BLaER1 (cell line): Measurements from ENCODE around the gene C1S.
"Not testable (repeated sequence)": the region's sequence is repeated elsewhere in the genome, so short reads cannot be mapped to it uniquely, and the experiment has no call there.

Experiments used
- H3K27ac ChIP-seq: shearing (Covaris generic); formaldehyde crosslinking; 2 replicates; pipeline ENCODE4 v1.8.1; 2022
- H3K27me3 ChIP-seq: shearing (Covaris generic); formaldehyde crosslinking; 2 replicates; pipeline ENCODE4 v1.8.1; 2022
- H3K36me3 ChIP-seq: shearing (Covaris generic); formaldehyde crosslinking; 2 replicates; pipeline ENCODE4 v1.8.1; 2022
- H3K4me1 ChIP-seq: shearing (Covaris generic); formaldehyde crosslinking; 2 replicates; pipeline ENCODE4 v1.8.1; 2022
- H3K4me2 ChIP-seq: shearing (Covaris generic); formaldehyde crosslinking; 2 replicates; pipeline ENCODE4 v1.8.1; 2022
- H3K4me3 ChIP-seq: shearing (Covaris generic); formaldehyde crosslinking; 2 replicates; pipeline ENCODE4 v1.8.1; 2022
- H3K9ac ChIP-seq: shearing (Covaris generic); formaldehyde crosslinking; 2 replicates; pipeline ENCODE4 v1.8.1; 2022
- H3K9me3 ChIP-seq: shearing (Covaris generic); formaldehyde crosslinking; 2 replicates; pipeline ENCODE4 v1.8.1; 2022
- H4K20me1 ChIP-seq: shearing (Covaris generic); formaldehyde crosslinking; 2 replicates; pipeline ENCODE4 v1.8.1; 2022
- Cebpa-rat ChIP-seq: shearing (Covaris generic); IDR thresholded peaks from 2 replicates; pipeline ENCODE4 v1.8.1; 2022

Gene C1S

DNA sequence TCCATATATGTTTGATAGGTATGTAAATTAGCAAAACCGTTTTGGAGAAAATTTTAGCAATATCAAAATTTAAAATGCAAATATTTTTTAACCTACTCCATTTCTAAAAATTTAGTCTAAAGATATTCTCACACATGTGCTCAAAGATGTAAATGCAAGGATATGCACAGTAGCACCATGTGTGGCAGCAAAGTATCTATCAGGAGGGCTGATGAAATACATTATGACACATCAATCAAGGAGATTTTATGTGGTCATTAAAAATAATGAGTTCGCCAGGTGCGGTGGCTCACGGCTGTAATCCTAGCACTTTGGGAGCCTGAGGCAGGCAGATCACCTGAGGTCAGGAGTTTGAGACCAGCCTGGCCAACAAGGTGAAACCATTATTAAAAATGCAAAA is 39.7 kb downstream of the C1S start:
- Histone ChIP-seq H3K9me3 (peaks cover 4% of the 10 kb centered on the region), H3K4me3 (no peak overlapping the region), H3K9ac (no peak overlapping the region), H4K20me1 (no peaks in the 10 kb centered on the region), H3K27me3 (no peaks in the 10 kb centered on the region), H3K4me1 (no peaks in the 10 kb centered on the region), H3K4me2 (no peak overlapping the region), H3K27ac (no peak overlapping the region), H3K36me3 (peaks cover 27% of the 10 kb centered on the region)
- no peak for TF ChIP-seq Cebpa-rat

DNA sequence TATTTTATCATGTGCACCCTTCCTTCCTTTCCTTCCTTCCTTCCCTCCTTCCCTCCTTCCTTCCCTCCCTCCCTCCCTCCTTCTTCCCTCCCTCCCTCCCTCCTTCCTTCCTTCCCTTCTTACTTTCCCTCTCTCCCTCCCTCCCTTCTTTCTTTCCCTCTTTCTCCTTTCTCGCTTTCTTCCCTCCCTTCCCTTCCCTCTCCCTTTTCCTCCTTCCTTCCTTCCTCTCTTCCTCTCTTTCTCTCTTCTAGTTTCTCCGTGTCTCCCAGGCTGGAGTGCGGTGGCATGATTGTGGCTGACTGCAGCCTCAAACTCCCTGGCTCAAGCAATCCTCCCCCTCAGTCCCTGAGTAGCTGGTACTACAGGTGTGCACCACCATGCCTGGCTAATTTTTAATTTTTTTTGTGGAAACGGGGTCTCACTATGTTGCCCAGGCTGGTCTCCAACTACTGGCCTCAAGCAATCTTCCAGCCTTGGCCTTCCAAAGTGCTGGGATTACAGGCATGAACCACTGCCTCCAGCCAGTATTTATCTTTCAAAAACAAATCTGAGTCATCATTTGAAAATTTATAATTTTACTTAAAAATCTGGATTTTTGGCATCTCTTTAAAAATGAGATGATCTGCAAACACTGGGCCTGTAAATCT is 40.7 kb downstream of the C1S start:
- peaks cover 14% of the 10 kb centered on the region for H3K9me3 ChIP-seq
- H3K4me1 ChIP-seq, result no peaks in the 10 kb centered on the region
- H3K9ac ChIP-seq, result no peak overlapping the region
- no peak for TF ChIP-seq Cebpa-rat
- H3K27me3 ChIP-seq, result no peaks in the 10 kb centered on the region
- H4K20me1 ChIP-seq, result no peaks in the 10 kb centered on the region
- H3K27ac ChIP-seq, result no peak overlapping the region
- no peak overlapping the region for H3K4me2 ChIP-seq
- peaks cover 29% of the 10 kb centered on the region for H3K36me3 ChIP-seq
- no peak overlapping the region for H3K4me3 ChIP-seq

DNA sequence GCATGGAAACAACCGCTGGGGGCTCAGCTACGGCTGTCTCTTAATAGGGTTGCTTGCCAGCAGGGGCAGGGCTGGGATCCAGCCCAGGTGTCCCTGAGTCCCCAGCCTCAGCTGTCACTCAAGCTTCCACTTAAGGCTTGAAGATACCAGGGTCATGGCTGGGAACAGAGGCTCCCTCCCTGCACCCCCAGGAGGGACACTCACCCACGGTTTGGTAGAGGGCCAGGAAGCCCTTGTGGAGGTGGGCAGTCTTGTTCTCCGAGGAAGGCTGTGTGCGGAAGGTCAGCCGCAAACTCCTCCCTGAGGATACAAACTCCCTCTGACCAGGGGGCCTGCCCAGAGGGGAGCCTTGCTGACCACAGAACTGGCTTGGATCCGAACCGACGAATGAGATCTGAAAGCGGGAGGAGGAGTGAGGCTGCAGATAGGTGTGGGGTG is 41.2 kb downstream of the C1S start:
- Histone ChIP-seq H3K27ac (no peak overlapping the region), H3K4me3 (no peak overlapping the region), H3K9ac (no peak overlapping the region), H3K4me2 (no peak overlapping the region), H4K20me1 (no peaks in the 10 kb centered on the region), H3K27me3 (no peaks in the 10 kb centered on the region), H3K36me3 (peaks cover 29% of the 10 kb centered on the region), H3K9me3 (peaks cover 19% of the 10 kb centered on the region), H3K4me1 (no peaks in the 10 kb centered on the region)
- no peak for TF ChIP-seq Cebpa-rat

DNA sequence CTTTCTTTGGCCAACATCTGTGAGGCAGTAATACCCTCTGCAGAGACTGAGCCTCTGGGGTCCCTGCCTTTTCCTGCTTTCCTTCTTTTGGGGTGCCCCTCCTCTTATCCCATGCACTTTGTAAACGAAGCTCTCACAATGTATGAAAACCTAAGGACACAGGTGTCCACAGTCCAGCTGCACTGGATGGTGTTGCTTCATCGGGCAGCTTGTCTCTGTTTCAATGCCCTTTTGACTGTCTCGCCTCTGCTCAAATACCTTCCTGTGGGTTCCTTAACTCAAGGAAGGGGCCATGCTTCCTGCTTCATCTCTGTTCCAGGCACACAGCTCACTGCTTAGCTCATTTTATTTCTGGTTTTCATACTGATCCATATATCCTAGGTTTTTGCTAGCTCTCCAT is 42.1 kb downstream of the C1S start:
- Histone ChIP-seq H3K4me2 (no peak overlapping the region), H3K36me3 (peaks cover 29% of the 10 kb centered on the region)
- no peak for TF ChIP-seq Cebpa-rat

DNA sequence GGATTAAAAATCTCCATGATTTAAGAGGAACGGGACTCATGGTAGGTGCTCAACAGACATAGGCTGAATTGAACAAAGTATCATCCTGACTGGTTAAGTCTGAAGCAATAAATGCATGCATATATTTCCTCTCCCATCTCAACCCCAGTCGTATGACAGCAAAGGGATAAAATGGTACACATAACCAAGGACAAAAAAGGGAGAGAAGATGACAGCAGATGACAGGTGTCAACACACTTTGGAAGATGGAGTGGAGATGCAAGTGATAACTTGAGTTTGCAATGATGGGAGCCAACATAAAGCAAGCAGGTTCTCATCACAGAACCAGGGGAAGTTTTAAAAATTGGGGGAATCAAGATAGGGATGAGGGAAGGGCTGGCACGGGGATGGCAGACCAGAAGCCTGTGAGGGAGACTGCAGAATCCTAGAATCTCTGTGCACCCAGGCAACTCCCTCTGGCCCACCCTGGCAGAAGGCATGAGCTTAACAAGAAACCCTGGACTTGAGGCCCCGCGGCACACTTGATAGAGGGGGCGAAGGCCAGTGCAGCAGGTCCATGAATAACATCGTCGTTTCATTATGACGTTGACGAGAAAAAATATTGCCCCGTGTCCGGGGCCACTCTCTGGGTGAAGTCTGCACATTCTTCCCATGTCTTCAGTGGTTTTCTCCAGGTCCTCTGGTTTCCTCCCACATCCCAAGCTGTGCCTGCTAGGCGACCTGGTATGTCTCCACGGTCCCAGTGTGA is 43.5 kb downstream of the C1S start:
- no peak overlapping the region for H3K9ac ChIP-seq
- no peaks in the 10 kb centered on the region for H3K27me3 ChIP-seq
- H3K9me3 ChIP-seq, result peaks cover 24% of the 10 kb centered on the region
- H3K27ac ChIP-seq, result no peak overlapping the region
- H3K36me3 ChIP-seq, result peaks cover 29% of the 10 kb centered on the region
- no peak for TF ChIP-seq Cebpa-rat
- peaks cover 10% of the 10 kb centered on the region for H3K4me1 ChIP-seq
- H4K20me1 ChIP-seq, result no peaks in the 10 kb centered on the region
- H3K4me3 ChIP-seq, result no peak overlapping the region
- no peak overlapping the region for H3K4me2 ChIP-seq

More for the DNA sequence above, 42.1 kb downstream of the C1S start:
- Histone ChIP-seq H3K9ac (no peak overlapping the region), H3K4me3 (no peak overlapping the region), H3K27me3 (no peaks in the 10 kb centered on the region), H3K27ac (no peak overlapping the region), H3K9me3 (peaks cover 24% of the 10 kb centered on the region), H4K20me1 (no peaks in the 10 kb centered on the region), H3K4me1 (no peaks in the 10 kb centered on the region)

DNA sequence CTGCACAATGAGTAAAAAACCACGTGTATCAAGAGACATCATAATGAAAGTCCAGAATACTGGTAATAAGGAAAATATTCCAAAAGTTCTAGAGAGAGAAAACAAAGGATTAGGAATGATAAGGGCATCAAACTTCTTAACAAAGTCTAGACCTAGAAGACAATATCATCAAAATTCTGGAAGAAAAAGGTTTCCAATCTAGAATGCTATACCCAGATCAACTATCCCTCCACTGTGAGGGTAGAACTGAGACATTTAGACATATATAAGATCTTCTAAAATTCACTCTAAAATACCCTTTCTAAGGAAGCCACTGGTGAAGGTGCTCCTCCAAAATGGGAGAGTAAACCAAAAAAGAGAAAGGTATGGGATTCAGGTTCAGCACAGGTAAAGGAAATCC is 45.6 kb downstream of the C1S start:
- no peaks in the 10 kb centered on the region for H3K27me3 ChIP-seq
- H3K4me1 ChIP-seq, result peaks cover 15% of the 10 kb centered on the region
- peaks cover 24% of the 10 kb centered on the region for H3K9me3 ChIP-seq

DNA sequence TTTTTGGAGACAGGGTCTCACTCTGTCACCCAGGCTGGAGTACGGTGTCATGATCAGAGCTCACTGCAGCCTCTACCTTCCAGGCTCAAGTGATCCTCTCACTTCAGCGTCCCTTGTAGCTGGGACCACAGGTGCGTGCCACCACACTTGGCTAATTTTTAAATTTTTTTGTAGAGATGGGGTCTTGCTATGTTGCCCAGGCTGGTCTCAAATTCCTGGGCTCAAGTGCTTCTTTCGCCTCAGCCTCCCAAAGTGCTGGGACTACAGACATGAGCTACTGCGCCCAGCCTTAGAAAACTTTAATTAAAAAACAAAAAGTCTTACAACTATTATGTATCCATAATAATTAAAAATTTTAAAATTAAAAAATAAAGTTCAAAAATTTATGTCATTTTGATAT is 46.7 kb downstream of the C1S start:
- Histone ChIP-seq H3K9me3 (peaks cover 24% of the 10 kb centered on the region), H3K36me3 (peaks cover 15% of the 10 kb centered on the region), H3K4me1 (peaks cover 15% of the 10 kb centered on the region)
- not testable (repeated sequence) for H3K27ac ChIP-seq, H3K27me3 ChIP-seq, H3K4me3 ChIP-seq, H3K9ac ChIP-seq, H4K20me1 ChIP-seq, H3K4me2 ChIP-seq

More for the DNA sequence above, 45.6 kb downstream of the C1S start:
- no peak for TF ChIP-seq Cebpa-rat
- Histone ChIP-seq H3K4me2 (no peak overlapping the region), H3K27ac (no peak overlapping the region), H3K9ac (no peak overlapping the region), H4K20me1 (no peaks in the 10 kb centered on the region), H3K36me3 (peaks cover 23% of the 10 kb centered on the region), H3K4me3 (no peak overlapping the region)

DNA sequence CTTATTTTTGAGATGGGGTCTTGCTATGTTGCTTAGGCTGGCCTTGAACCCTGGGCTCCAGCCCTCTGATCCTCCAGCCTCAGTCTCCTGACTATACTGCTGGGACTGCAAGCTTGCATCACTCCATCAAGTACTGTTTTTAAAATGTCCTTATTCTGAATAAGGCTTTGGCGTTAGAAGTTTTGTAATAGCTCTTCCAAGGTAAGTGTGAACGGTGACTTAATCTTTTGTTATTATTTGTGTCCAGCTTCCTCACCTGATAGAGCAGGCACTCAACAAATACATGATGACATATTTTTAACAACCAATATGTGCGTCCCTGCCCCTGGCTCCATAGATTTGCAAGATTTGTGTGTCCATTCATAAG is 47.1 kb downstream of the C1S start:
- H3K4me2 ChIP-seq, result peak overlapping the region; percentile 85

DNA sequence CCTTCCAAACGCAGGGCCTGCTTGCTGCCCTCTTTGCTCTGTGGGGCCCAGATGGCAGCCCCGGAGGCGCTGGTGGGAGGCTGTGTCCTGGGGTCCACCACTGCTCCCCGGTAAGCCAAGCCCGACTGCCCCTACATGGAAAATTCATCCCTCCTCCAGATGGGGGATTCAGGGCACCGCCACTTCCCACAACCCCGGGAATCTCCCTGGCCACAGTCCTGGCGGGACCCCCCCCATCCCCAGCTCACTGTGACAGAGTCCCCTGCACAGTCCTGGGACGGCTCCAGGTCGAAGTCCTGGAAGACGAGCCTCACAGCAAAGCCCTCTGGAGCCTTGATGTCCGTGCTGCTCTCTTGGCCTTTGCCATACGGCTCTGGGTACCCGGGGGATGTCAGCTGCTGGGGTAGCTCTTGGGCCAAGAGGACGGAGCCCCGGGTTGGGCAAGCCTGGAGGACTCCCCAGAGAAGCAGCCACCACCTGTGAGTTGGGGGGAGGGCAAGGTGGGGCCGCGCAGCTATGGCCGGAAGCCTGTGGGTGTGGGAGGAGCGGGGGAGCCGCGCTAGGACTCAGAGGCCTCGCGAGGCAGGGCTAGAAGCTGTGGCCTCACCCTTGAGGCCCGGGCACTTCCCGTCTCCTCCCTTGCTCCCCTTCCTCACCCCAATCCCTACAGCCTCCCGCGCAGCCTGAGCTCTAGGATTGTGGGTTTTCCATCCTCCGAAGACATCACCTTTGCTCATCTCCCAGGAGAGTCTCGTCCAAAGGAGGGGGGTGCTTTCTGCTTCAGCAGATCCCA is 47.7 kb downstream of the C1S start:
- Histone ChIP-seq H3K27me3 (no peaks in the 10 kb centered on the region), H4K20me1 (no peaks in the 10 kb centered on the region), H3K9ac (peak overlapping the region; percentile 80), H3K9me3 (peaks cover 24% of the 10 kb centered on the region), H3K27ac (peak overlapping the region; percentile 79), H3K4me3 (peak overlapping the region; percentile 68), H3K4me1 (peaks cover 15% of the 10 kb centered on the region), H3K36me3 (peaks cover 15% of the 10 kb centered on the region), H3K4me2 (peak overlapping the region; percentile 85)
- no peak for TF ChIP-seq Cebpa-rat

More for the DNA sequence above, 47.1 kb downstream of the C1S start:
- H3K4me1 ChIP-seq, result peaks cover 15% of the 10 kb centered on the region
- peak overlapping the region; percentile 79; the same call in 1 of the 2 replicates for H3K27ac ChIP-seq
- H3K27me3 ChIP-seq, result no peaks in the 10 kb centered on the region
- H3K4me3 ChIP-seq, result peak overlapping the region; percentile 68
- H3K9ac ChIP-seq, result no peak overlapping the region; the same call in 1 of the 2 replicates
- no peak for TF ChIP-seq Cebpa-rat
- H4K20me1 ChIP-seq, result no peaks in the 10 kb centered on the region
- peaks cover 24% of the 10 kb centered on the region for H3K9me3 ChIP-seq
- H3K36me3 ChIP-seq, result peaks cover 15% of the 10 kb centered on the region
